Sigmoid colon (tissue), 4 donors: Measurements from ENCODE around the gene SPRED1.

Experiments used
- CTCF ChIP-seq, 4 experiments: fragments of 450-650 bp in 3 of 4; fragments of 200-600 bp in 1 of 4; IDR thresholded peaks; one replicate each; pipeline ENCODE4 v1.5.1; 2016 to 2019; ENCODE audit warnings: antibody characterized with exemption in 4 of 4, mild to moderate bottlenecking in 3 of 4, moderate library complexity in 2 of 4
- EP300 ChIP-seq, 4 donors: sonication (generic); formaldehyde crosslinking; IDR thresholded peaks; one replicate each; pipeline ENCODE4 v1.6.1; 2017; ENCODE audit warnings: antibody characterized with exemption in 4 of 4
- POLR2A ChIP-seq, 2 donors: fragments of 450-650 bp; IDR thresholded peaks; one replicate each; pipeline ENCODE4 v1.6.1; 2016; ENCODE audit warnings: antibody characterized with exemption in 2 of 2, mild to moderate bottlenecking in 2 of 2, moderate library complexity in 2 of 2
- POLR2AphosphoS5 ChIP-seq, 4 donors: sonication (generic); formaldehyde crosslinking; IDR thresholded peaks; one replicate each; pipeline ENCODE4 v1.6.1; 2017; ENCODE audit warnings: antibody characterized with exemption in 4 of 4

DNA sequence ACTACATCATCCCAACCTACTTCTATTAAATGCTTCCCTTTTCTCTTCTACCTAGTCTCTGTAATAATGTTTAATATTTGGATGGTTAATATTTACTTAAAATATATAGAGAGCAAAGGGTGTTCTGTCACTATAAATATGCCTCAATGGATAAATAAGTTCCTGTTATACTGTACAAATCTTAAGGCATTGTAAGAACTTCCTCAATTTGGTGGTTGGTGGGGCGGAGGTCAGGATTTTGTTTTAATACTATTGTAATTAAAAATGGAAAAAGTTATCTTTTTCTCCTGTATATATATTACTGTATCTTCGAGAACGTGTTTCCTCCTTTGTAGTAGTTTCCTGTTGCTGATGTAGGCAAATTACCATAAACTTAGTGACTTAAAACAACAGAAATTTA, 41.5 kb downstream of the SPRED1 start:
- TF ChIP-seq CTCF (IDR thresholded peaks at IDR 0.05) (no peak), POLR2A (IDR thresholded peaks at IDR 0.05) (no peak), EP300 (IDR thresholded peaks at IDR 0.05) (no peak), POLR2AphosphoS5 (IDR thresholded peaks at IDR 0.05) (no peak)
